K562 (cell line): ENCODE measurements around the gene GNPTAB. TPM values are rescaled to one million over a fixed set of nuclear protein-coding genes. Genes with fewer than 3 reads are reported as not detected.

Experiments used
- ARID1B ChIP-seq: fragments of 450-650 bp; IDR thresholded peaks from 2 replicates; pipeline ENCODE4 v1.6.1; 2016; ENCODE audit warnings: antibody characterized with exemption, mild to moderate bottlenecking, inconsistent platforms
- CBFA2T2 ChIP-seq: fragments of 450-650 bp; conservative IDR thresholded peaks from 2 replicates; pipeline ENCODE4 v1.6.1; 2017; ENCODE audit warnings: mild to moderate bottlenecking
- EWSR1 ChIP-seq: fragments of 450-650 bp; IDR thresholded peaks from 2 replicates; pipeline ENCODE4 v1.6.1; 2018; ENCODE audit warnings: borderline replicate concordance, mild to moderate bottlenecking, low read depth, moderate library complexity; ENCODE audit not compliant: partially characterized antibody
- FOXA3 ChIP-seq, 2 experiments: fragments of 450-650 bp in 1 of 2; sonication (generic) in 1 of 2; formaldehyde crosslinking; IDR thresholded peaks in 1 of 2; conservative IDR thresholded peaks in 1 of 2; 2 replicates each; pipeline versions ENCODE4 v1.4.0 to v1.8.0; 2020 to 2022; ENCODE audit warnings: mild to moderate bottlenecking in 2 of 2, missing genetic modification reagents in 1 of 2
- FOXP1 ChIP-seq: sonication (generic); formaldehyde crosslinking; IDR thresholded peaks from 2 replicates; pipeline ENCODE4 v1.8.0; 2022; ENCODE audit warnings: mild to moderate bottlenecking, missing genetic modification reagents
- GTF2E2 ChIP-seq: fragments of 200-800 bp; sonication (Bioruptor generic); IDR thresholded peaks from 2 replicates; pipeline ENCODE4 v1.6.1; 2016; ENCODE audit warnings: missing genetic modification characterization, missing compliant biosample characterization
- HDAC2 ChIP-seq: fragments of 450-650 bp; IDR thresholded peaks from 2 replicates; pipeline ENCODE4 v1.6.1; 2016; ENCODE audit warnings: mild to moderate bottlenecking
- KHSRP ChIP-seq: fragments of 450-650 bp; IDR thresholded peaks from 2 replicates; pipeline ENCODE4 v1.6.1; 2017
- NFE2 ChIP-seq: IDR thresholded peaks from 2 replicates; pipeline ENCODE4 v1.6.1; 2014; ENCODE audit warnings: antibody characterized with exemption, low read depth
- PURB ChIP-seq: sonication (generic); formaldehyde crosslinking; IDR thresholded peaks from 2 replicates; pipeline ENCODE4 v1.9.0; 2021; ENCODE audit warnings: low read depth, mild to moderate bottlenecking, missing genetic modification reagents
- SIN3B ChIP-seq: fragments of 450-650 bp; IDR thresholded peaks from 2 replicates; pipeline ENCODE4 v1.6.1; 2017; ENCODE audit warnings: low read depth, mild to moderate bottlenecking, moderate library complexity
- SLC30A9 ChIP-seq: fragments of 250-450 bp; sonication (Bioruptor Pico); IDR thresholded peaks from 2 replicates; pipeline ENCODE4 v1.8.0; 2022; ENCODE audit warnings: mild to moderate bottlenecking, moderate library complexity
- TOE1 ChIP-seq, 2 experiments: fragments of 450-650 bp in 1 of 2; sonication (generic) in 1 of 2; formaldehyde crosslinking in 1 of 2; IDR thresholded peaks; 2 replicates each; pipeline versions ENCODE4 v1.7.1 to v1.8.0; 2016 to 2022; ENCODE audit warnings: borderline replicate concordance in 2 of 2, mild to moderate bottlenecking in 2 of 2, antibody characterized with exemption in 1 of 2, inconsistent platforms in 1 of 2, low read depth in 1 of 2, missing genetic modification reagents in 1 of 2, moderate library complexity in 1 of 2
- polyA plus RNA-seq, 8 experiments: library from polyadenylated mRNA; depleted of rRNA in 4 of 8; stranded (reverse) in 5 of 8; unstranded in 3 of 8; fragments of >200 nt; fragmentation: Nextera tagmentation in 2 of 8; fragmentation: Illumina TruSeq in 1 of 8; extraction: Ambion mirVana in 2 of 8; extraction: Trizol in 1 of 8; gene quantifications; 2 replicates each; pipeline versions ENCODE4 v1.2.1 to v1.2.3, GENCODE V29; 2011 to 2014; ENCODE audit warnings: inconsistent platforms in 1 of 8, missing spikeins in 1 of 8
- total RNA-seq, 7 experiments: library from RNA; depleted of rRNA in 6 of 7; stranded (reverse); fragments of >200 nt in 6 of 7; fragmentation: Illumina TruSeq in 2 of 7; extraction: Trizol in 2 of 7; gene quantifications; 2 replicates each; pipeline versions ENCODE4 v1.2.1 to v1.2.3, GENCODE V29; 2011 to 2021; ENCODE audit warnings: low replicate concordance in 1 of 7
- TF ChIP-seq, protein P1 (sequence below): fragments of 200-800 bp; sonication (Bioruptor generic); IDR thresholded peaks from 2 replicates; pipeline ENCODE4 v1.6.1; 2016; ENCODE audit warnings: missing genetic modification characterization, missing compliant biosample characterization
- TF ChIP-seq, protein P2 (sequence below): fragments of 250-450 bp; sonication (Bioruptor Pico); IDR thresholded peaks from 2 replicates; pipeline ENCODE4 v1.4.0; 2020; ENCODE audit warnings: mild to moderate bottlenecking, moderate library complexity
- TF ChIP-seq, protein P3 (sequence below): fragments of 250-450 bp; sonication (Bioruptor Pico); IDR thresholded peaks from 2 replicates; pipeline ENCODE4 v1.5.0; 2021; ENCODE audit warnings: mild to moderate bottlenecking, moderate library complexity

Gene GNPTAB
- total and polyA plus RNA-seq, 9 of the 15 experiments (the other 6 are each of a cell fraction or from before 2014, with no cell fraction given): 5.9 to 23.2 (median 19.3) TPM

DNA sequence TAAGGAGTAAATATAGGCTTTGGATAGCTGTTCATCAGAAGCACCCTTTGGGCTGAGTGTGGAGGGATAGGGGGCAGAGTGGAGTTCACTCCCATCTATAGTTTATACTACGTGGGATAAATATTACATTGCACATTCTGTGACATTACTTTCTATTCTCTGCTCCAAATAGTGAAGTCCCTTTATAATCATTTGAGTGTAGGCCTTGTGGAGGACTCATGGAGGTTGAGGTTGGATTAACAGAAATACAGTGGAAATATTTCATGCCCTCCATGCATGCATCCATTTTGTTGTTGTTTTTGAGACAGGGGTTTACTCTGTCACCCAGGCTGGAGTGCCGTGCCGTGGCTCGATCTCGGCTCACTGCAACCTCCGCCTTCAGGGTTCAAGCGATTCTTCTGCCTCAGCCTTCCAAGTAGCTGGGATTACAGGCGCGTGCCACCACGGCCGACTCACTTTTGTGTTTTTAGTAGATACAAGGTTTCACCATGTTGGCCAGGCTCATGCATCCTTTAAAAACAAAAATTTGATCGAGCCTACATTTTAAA is 131.9 kb downstream of the GNPTAB start (continued):
- TF ChIP-seq, protein P1, sequence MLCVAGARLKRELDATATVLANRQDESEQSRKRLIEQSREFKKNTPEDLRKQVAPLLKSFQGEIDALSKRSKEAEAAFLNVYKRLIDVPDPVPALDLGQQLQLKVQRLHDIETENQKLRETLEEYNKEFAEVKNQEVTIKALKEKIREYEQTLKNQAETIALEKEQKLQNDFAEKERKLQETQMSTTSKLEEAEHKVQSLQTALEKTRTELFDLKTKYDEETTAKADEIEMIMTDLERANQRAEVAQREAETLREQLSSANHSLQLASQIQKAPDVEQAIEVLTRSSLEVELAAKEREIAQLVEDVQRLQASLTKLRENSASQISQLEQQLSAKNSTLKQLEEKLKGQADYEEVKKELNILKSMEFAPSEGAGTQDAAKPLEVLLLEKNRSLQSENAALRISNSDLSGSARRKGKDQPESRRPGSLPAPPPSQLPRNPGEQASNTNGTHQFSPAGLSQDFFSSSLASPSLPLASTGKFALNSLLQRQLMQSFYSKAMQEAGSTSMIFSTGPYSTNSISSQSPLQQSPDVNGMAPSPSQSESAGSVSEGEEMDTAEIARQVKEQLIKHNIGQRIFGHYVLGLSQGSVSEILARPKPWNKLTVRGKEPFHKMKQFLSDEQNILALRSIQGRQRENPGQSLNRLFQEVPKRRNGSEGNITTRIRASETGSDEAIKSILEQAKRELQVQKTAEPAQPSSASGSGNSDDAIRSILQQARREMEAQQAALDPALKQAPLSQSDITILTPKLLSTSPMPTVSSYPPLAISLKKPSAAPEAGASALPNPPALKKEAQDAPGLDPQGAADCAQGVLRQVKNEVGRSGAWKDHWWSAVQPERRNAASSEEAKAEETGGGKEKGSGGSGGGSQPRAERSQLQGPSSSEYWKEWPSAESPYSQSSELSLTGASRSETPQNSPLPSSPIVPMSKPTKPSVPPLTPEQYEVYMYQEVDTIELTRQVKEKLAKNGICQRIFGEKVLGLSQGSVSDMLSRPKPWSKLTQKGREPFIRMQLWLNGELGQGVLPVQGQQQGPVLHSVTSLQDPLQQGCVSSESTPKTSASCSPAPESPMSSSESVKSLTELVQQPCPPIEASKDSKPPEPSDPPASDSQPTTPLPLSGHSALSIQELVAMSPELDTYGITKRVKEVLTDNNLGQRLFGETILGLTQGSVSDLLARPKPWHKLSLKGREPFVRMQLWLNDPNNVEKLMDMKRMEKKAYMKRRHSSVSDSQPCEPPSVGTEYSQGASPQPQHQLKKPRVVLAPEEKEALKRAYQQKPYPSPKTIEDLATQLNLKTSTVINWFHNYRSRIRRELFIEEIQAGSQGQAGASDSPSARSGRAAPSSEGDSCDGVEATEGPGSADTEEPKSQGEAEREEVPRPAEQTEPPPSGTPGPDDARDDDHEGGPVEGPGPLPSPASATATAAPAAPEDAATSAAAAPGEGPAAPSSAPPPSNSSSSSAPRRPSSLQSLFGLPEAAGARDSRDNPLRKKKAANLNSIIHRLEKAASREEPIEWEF (CRISPR knock-in tag): no peak
- TF ChIP-seq FOXA3 (CRISPR knock-in tag; conservative IDR thresholded peaks at IDR 0.05 in 1 of 2, IDR thresholded peaks at IDR 0.05 in 1 of 2) (no peak), KHSRP (no peak), HDAC2 (no peak), FOXP1 (CRISPR knock-in tag) (no peak), PURB (CRISPR knock-in tag) (no peak), SIN3B (no peak), GTF2E2 (no peak), NFE2 (no peak), ARID1B (no peak), EWSR1 (no peak), CBFA2T2 (no peak), TOE1 (IDR thresholded peaks at IDR 0.05; ENCODE audit: borderline replicate concordance) (no peak), TOE1 (CRISPR knock-in tag; IDR thresholded peaks at IDR 0.05; ENCODE audit: borderline replicate concordance, low read depth) (no peak), SLC30A9 (CRISPR knock-in tag) (no peak)
- TF ChIP-seq, protein P2, sequence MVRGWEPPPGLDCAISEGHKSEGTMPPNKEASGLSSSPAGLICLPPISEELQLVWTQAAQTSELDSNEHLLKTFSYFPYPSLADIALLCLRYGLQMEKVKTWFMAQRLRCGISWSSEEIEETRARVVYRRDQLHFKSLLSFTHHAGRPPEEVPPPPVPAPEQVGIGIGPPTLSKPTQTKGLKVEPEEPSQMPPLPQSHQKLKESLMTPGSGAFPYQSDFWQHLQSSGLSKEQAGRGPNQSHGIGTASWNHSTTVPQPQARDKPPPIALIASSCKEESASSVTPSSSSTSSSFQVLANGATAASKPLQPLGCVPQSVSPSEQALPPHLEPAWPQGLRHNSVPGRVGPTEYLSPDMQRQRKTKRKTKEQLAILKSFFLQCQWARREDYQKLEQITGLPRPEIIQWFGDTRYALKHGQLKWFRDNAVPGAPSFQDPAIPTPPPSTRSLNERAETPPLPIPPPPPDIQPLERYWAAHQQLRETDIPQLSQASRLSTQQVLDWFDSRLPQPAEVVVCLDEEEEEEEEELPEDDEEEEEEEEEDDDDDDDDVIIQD (CRISPR knock-in tag): no peak
- TF ChIP-seq, protein P3, sequence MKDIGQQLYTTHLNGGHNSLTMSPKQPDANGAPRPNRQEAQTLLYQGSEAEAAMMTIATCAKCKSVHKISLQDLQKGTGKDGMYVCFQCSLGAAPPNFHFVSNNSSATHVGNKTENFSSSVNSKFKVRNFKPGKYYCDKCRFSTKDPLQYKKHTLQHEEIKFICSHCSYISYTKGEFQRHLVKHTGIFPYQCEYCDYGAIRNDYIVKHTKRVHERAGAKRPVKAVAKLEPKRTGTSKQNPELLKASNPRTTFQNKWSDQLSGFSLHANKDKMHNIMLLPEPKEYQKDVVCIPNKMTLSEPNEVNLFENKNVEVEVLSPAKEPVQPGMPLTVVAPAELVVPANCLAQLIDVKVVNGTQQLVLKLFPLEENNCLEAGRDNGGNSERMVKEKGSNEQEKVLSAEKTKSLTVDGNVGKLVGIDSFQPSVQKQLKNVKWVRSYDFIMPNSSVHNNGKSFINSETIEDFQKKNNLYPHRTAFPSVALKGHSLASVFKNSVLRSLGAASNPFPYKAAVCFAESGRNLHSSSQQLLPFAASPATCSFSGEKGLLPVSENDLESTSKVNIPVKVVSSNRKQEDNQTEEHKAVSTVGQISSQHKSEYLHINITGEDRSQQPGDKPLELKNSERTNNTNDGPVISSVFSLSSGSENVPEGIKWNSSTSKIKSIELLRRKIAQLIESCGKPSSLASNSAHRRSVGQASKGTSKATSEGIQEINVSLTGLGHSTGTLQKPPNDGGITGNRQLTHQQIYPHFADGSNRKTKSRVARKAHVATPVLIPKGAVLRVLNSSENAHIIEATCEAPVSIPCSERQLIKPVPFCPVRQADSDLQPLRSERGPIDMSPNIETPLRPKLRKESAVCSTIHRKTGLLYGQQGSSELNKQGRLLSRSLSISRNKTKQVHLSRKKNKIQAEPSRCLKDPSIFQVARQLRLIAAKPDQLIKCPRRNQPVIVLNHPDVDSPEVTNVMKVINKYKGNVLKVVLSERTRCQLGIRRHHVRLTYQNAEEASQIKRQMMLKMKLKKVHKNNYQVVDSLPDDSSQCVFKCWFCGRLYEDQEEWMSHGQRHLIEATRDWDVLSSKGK: no peak
